Fibroblast of lung (primary cell): ENCODE results near the gene LAMC3. TPM values are rescaled to one million over a fixed set of nuclear protein-coding genes. Genes with fewer than 3 reads are reported as not detected.
A peak's percentile ranks its signal among the peaks of the same experiment; 100 is the strongest.

Source experiments
- DNase-seq, 2 donors: peaks; one replicate each; pipeline versions ENCODE4 v3.0.0 to v3.0.0-alpha.2; 2010; ENCODE audit warnings: low read depth in 2 of 2
- H2AFZ ChIP-seq: 2 replicates; pipeline ENCODE4 v1.5.1; 2012; ENCODE audit warnings: low read length, control low read depth, inconsistent platforms
- H3K27ac ChIP-seq: 2 replicates; pipeline ENCODE4 v1.5.1; 2011; ENCODE audit warnings: low read length, control low read depth; ENCODE audit not compliant: insufficient read depth
- H3K27me3 ChIP-seq: 2 replicates; pipeline ENCODE4 v1.5.1; 2011; ENCODE audit warnings: mild to moderate bottlenecking, low read length; ENCODE audit not compliant: control insufficient read depth, insufficient read depth
- H3K36me3 ChIP-seq: 2 replicates; pipeline ENCODE4 v1.5.1; 2011; ENCODE audit warnings: low read length; ENCODE audit not compliant: control insufficient read depth, insufficient read depth
- H3K4me1 ChIP-seq: 2 replicates; pipeline ENCODE4 v1.5.1; 2011; ENCODE audit warnings: low read length; ENCODE audit not compliant: control insufficient read depth, insufficient read depth; ENCODE audit errors: extremely low read depth
- H3K4me2 ChIP-seq: 2 replicates; pipeline ENCODE4 v1.5.1; 2011; ENCODE audit warnings: low read length, control low read depth; ENCODE audit not compliant: insufficient read depth; ENCODE audit errors: extremely low read depth
- H3K4me3 ChIP-seq, 4 experiments: fragments of 200-600 bp in 1 of 4; sonication (generic) in 1 of 4; replicated peaks in 1 of 4; 2 replicates each; pipeline ENCODE4 v1.5.1; 2011 to 2016; ENCODE audit warnings: low read length in 4 of 4, low read depth in 3 of 4, mild to moderate bottlenecking in 3 of 4, control low read depth in 2 of 4, inconsistent platforms in 1 of 4, mixed read lengths in 1 of 4; ENCODE audit not compliant: insufficient read depth in 1 of 4; ENCODE audit errors: control extremely low read depth in 1 of 4
- H3K79me2 ChIP-seq: 2 replicates; pipeline ENCODE4 v1.5.1; 2012; ENCODE audit warnings: mild to moderate bottlenecking, low read length, inconsistent platforms; ENCODE audit not compliant: control insufficient read depth, insufficient read depth
- H3K9ac ChIP-seq: 2 replicates; pipeline ENCODE4 v1.5.1; 2011; ENCODE audit warnings: mild to moderate bottlenecking, low read length, control low read depth; ENCODE audit not compliant: insufficient read depth
- H3K9me3 ChIP-seq: 2 replicates; pipeline ENCODE4 v1.5.1; 2012; ENCODE audit warnings: low read depth, low read length; ENCODE audit not compliant: control insufficient read depth, insufficient read depth
- H4K20me1 ChIP-seq: 2 replicates; pipeline ENCODE4 v1.5.1; 2011; ENCODE audit warnings: low read length; ENCODE audit not compliant: control insufficient read depth, insufficient read depth; ENCODE audit errors: extremely low read depth
- EZH2 ChIP-seq: IDR thresholded peaks from 2 replicates; pipeline ENCODE4 v1.5.1; 2012; ENCODE audit warnings: low read length, control low read depth, mild to moderate bottlenecking; ENCODE audit errors: missing control alignments
- polyA plus RNA-seq, 2 donors: library from polyadenylated mRNA; depleted of rRNA in 1 of 2; stranded (reverse) in 1 of 2; unstranded in 1 of 2; fragments of >200 nt; gene quantifications; 2 replicates each; pipeline ENCODE4 v1.2.1, GENCODE V29; 2011 to 2012; ENCODE audit warnings: missing spikeins in 1 of 2
- total RNA-seq: library from RNA; depleted of rRNA; stranded (reverse); fragments of >200 nt; gene quantifications from 2 replicates; pipeline ENCODE4 v1.2.1, GENCODE V29; 2014
- TF ChIP-seq, protein P1 (sequence below), 2 donors: IDR thresholded peaks in 1 of 2; conservative IDR thresholded peaks in 1 of 2; 1 replicate in 1 of 2; 2 replicates in 1 of 2; pipeline ENCODE4 v1.5.1; 2011 to 2012; ENCODE audit warnings: low read length in 2 of 2, control low read depth in 1 of 2, inconsistent platforms in 1 of 2, low read depth in 1 of 2, mild to moderate bottlenecking in 1 of 2

Gene LAMC3
- total and polyA plus RNA-seq, 2 donors (not counting 1 experiment from before 2014, with no cell fraction given): 0.17 to 1.4 TPM

DNA sequence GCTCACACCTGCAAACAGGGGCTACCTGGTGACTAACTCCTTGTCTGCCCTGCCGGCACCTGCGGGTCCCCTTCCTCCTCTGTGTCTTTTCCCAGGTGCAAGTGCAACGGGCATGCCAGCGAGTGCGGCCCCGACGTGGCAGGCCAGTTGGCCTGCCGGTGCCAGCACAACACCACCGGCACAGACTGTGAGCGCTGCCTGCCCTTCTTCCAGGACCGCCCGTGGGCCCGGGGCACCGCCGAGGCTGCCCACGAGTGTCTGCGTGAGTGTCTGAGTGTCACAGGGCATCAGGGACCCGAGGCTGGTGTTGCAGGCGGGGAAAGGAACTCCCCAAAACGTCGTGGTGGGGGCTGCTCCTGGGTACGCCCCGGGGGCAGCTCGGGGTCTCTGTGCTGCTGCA is 27.1 kb downstream of the LAMC3 start:
- no peak overlapping the region for H3K9ac ChIP-seq
- no peaks in the 10 kb centered on the region for H3K9me3 ChIP-seq
- H4K20me1 ChIP-seq: no peaks in the 10 kb centered on the region
- peaks cover 7% of the 10 kb centered on the region for H3K27me3 ChIP-seq
- H3K36me3 ChIP-seq: no peaks in the 10 kb centered on the region
- DNase-seq: no peak
- no peak overlapping the region for H2AFZ ChIP-seq
- no peak overlapping the region for H3K4me3 ChIP-seq
- H3K4me1 ChIP-seq: no peaks in the 10 kb centered on the region
- H3K79me2 ChIP-seq: no peaks in the 10 kb centered on the region
- H3K4me2 ChIP-seq: no peak overlapping the region
- TF ChIP-seq, protein P1, sequence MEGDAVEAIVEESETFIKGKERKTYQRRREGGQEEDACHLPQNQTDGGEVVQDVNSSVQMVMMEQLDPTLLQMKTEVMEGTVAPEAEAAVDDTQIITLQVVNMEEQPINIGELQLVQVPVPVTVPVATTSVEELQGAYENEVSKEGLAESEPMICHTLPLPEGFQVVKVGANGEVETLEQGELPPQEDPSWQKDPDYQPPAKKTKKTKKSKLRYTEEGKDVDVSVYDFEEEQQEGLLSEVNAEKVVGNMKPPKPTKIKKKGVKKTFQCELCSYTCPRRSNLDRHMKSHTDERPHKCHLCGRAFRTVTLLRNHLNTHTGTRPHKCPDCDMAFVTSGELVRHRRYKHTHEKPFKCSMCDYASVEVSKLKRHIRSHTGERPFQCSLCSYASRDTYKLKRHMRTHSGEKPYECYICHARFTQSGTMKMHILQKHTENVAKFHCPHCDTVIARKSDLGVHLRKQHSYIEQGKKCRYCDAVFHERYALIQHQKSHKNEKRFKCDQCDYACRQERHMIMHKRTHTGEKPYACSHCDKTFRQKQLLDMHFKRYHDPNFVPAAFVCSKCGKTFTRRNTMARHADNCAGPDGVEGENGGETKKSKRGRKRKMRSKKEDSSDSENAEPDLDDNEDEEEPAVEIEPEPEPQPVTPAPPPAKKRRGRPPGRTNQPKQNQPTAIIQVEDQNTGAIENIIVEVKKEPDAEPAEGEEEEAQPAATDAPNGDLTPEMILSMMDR (conservative IDR thresholded peaks at IDR 0.05 in 1 of 2, IDR thresholded peaks at IDR 0.05 in 1 of 2; ENCODE audit: low read depth in 1 of 2, low read length in 2 of 2): no peak
- H3K27ac ChIP-seq: no peak overlapping the region

DNA sequence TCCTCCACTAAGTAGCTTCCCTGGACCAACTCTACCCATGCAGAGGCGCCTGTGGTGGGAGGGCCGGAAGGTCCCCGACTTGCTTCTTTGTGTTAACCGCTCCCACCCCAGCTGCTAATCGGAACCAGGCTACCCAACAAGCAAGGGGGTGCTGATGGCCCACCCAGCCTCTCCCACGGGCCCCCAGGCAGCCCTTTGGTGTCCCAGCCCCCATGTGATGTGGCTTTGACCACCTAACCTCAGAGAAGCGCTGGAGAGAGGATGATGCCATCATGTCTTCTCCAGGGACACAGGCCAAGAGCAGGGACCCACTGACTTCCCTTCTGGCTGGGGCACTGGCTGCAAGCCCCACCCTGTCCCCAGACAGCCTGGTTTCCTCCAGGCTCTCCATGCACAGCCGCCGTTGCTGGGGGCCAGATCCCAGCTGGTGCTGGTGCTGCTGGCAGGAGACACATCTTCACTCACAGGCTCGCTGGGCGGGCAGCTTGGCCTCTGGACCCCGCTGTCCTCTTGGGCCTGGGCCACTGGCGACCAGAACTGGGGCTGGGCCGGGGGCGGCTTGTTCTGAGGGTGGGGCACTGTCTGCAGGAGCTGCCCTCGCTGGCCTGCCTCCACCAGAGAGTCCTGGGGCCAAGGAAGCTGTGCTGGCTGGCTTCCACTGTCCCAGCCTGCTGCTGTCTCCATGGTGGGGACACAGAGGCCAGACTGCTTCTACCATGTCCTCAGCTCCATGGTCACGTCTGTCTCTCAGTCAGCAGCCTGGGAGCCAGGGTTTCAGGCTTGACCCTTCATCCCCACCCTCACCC is 27.8 kb downstream of the LAMC3 start:
- Histone ChIP-seq H2AFZ (peak overlapping the region; percentile 54), H3K4me3 (no peak overlapping the region), H3K4me1 (no peaks in the 10 kb centered on the region), H3K79me2 (no peaks in the 10 kb centered on the region), H3K36me3 (no peaks in the 10 kb centered on the region), H3K4me2 (no peak overlapping the region), H3K9me3 (no peaks in the 10 kb centered on the region), H3K27me3 (peaks cover 7% of the 10 kb centered on the region), H3K27ac (no peak overlapping the region), H4K20me1 (no peaks in the 10 kb centered on the region), H3K9ac (no peak overlapping the region)
- TF ChIP-seq, protein P1 (conservative IDR thresholded peaks at IDR 0.05 in 1 of 2, IDR thresholded peaks at IDR 0.05 in 1 of 2; ENCODE audit: low read depth in 1 of 2, low read length in 2 of 2): no peak
- no peak for TF ChIP-seq EZH2
- no peak for DNase-seq

DNA sequence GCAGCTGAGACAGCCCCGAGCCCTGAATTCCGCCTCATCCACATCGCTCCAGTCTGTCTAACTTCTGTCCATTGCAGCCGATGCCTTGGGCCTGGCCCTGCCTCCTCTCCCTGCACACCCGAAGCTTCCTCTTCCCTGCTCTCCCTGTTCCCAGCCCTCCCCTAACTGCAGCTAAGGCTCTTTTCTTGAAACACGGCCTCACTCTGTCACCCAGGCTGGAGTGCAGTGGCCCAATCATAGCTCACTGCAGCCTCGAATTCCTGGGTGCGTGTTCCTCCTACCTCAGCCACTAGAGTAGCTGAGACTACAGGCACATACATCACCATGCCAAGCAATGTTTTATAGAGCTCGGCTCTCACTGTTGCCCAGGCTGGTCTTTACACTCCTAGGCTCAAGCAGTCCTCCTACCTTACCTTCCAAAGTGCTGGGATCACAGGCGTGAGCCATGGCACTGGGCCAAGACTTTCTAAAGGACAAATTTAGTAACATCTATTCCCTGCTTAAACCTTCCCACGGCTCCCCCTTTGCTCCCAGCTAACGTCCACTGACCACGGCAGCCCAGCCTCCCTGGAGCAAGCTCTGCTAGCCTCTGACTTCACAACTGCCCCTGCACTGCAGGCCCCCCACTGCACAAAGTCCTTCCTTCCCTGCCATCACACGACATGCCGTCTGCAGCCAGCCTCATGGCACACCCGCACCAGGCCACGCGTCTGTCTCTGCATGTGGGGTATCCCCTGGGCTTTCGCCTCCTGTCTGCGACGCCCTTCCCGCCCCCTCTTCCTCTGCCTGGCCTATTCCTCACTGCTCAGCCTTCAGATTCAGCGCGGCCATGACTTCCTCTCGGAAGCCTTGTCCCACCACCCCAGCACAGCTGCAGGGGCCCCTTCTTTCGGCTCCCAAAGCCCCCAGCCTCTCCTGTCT is 28.6 kb downstream of the LAMC3 start:
- H3K27ac ChIP-seq: no peak overlapping the region
- TF ChIP-seq, protein P1 (conservative IDR thresholded peaks at IDR 0.05 in 1 of 2, IDR thresholded peaks at IDR 0.05 in 1 of 2; ENCODE audit: low read depth in 1 of 2, low read length in 2 of 2): no peak
- peak; percentile 4 for TF ChIP-seq EZH2
- no peaks in the 10 kb centered on the region for H3K79me2 ChIP-seq
- no peak overlapping the region for H3K4me2 ChIP-seq
- no peaks in the 10 kb centered on the region for H3K36me3 ChIP-seq
- peaks cover 7% of the 10 kb centered on the region for H3K27me3 ChIP-seq
- H3K9me3 ChIP-seq: no peaks in the 10 kb centered on the region
- H3K4me3 ChIP-seq: no peak overlapping the region
- no peak overlapping the region for H3K9ac ChIP-seq
- H4K20me1 ChIP-seq: no peaks in the 10 kb centered on the region
- peak overlapping the region; percentile 54 for H2AFZ ChIP-seq
- H3K4me1 ChIP-seq: no peaks in the 10 kb centered on the region
- no peak for DNase-seq
